Measurements from ENCODE around the gene ACSS3.

ACSS3 gene

GRCh38 chr12:81125691-81126090 lies 47.8 kb downstream of the ACSS3 start:
- Mint-ChIP-seq H3K4me1 (ENCODE audit: low read depth) (no peaks in the 10 kb centered on the region), H3K36me3 (ENCODE audit: low read depth) (no peaks in the 10 kb centered on the region), H3K27ac (no peak overlapping the region), H3K9me3 (peaks cover 13% of the 10 kb centered on the region), H3K4me3 (no peak overlapping the region), H3K27me3 (ENCODE audit: low read depth) (no peaks in the 10 kb centered on the region)
- DNase-seq (ENCODE audit: low spot score): no peak

- DNase-seq (ENCODE audit: low spot score): no peak
- no peaks in the 10 kb centered on the region for H3K27me3 Mint-ChIP-seq (ENCODE audit: low read depth)
- no peaks in the 10 kb centered on the region for H3K36me3 Mint-ChIP-seq (ENCODE audit: low read depth)
Measured at GRCh38 chr12:81128930-81129554, 51.2 kb downstream of the ACSS3 start.

GRCh38 chr12:81136519-81136918 lies 58.6 kb downstream of the ACSS3 start:
- H3K27ac Mint-ChIP-seq: no peak overlapping the region
- no peak for DNase-seq (ENCODE audit: low spot score)

More at GRCh38 chr12:81128930-81129554, 51.2 kb downstream of the ACSS3 start:
- Mint-ChIP-seq H3K4me3 (no peak overlapping the region), H3K27ac (no peak overlapping the region), H3K9me3 (peaks cover 5% of the 10 kb centered on the region), H3K4me1 (ENCODE audit: low read depth) (no peaks in the 10 kb centered on the region)

GRCh38 chr12:81137801-81138200 lies 59.9 kb downstream of the ACSS3 start:
- Mint-ChIP-seq H3K9me3 (no peaks in the 10 kb centered on the region), H3K36me3 (ENCODE audit: low read depth) (no peaks in the 10 kb centered on the region), H3K4me1 (ENCODE audit: low read depth) (no peaks in the 10 kb centered on the region), H3K4me3 (no peak overlapping the region), H3K27me3 (ENCODE audit: low read depth) (no peaks in the 10 kb centered on the region), H3K27ac (no peak overlapping the region)
- DNase-seq (ENCODE audit: low spot score): no peak

More at GRCh38 chr12:81136519-81136918, 58.6 kb downstream of the ACSS3 start:
- no peaks in the 10 kb centered on the region for H3K36me3 Mint-ChIP-seq (ENCODE audit: low read depth)
- no peaks in the 10 kb centered on the region for H3K27me3 Mint-ChIP-seq (ENCODE audit: low read depth)
- H3K4me3 Mint-ChIP-seq: no peak overlapping the region
- no peaks in the 10 kb centered on the region for H3K4me1 Mint-ChIP-seq (ENCODE audit: low read depth)
- H3K9me3 Mint-ChIP-seq: no peaks in the 10 kb centered on the region

DNA sequence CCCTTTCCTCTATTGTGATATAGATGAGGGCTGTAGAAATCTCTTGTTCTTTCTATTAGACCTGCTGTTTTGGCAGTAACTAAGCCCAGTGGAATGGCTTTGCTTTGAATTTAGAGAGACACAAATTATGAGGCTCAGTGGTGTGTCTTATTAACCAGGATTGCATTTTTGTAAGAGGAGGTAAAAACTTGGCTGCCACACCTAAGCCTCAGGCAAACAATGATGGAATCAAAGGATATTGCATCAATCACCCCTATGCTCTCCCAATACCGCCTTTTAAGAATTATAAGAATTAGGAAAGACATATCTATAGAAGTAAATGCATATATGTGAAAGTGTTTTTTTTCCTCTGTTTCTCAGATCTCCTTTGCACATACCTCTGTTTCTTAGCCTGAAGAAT lies 63.3 kb downstream of the ACSS3 start:
- no peak overlapping the region for H3K4me3 Mint-ChIP-seq
- no peak overlapping the region for H3K27ac Mint-ChIP-seq
- H3K36me3 Mint-ChIP-seq (ENCODE audit: low read depth): no peaks in the 10 kb centered on the region
- DNase-seq (ENCODE audit: low spot score): no peak
- no peaks in the 10 kb centered on the region for H3K4me1 Mint-ChIP-seq (ENCODE audit: low read depth)
- H3K9me3 Mint-ChIP-seq: no peaks in the 10 kb centered on the region
- H3K27me3 Mint-ChIP-seq (ENCODE audit: low read depth): no peaks in the 10 kb centered on the region

GRCh38 chr12:81143057-81143456 lies 65.2 kb downstream of the ACSS3 start:
- no peaks in the 10 kb centered on the region for H3K27me3 Mint-ChIP-seq (ENCODE audit: low read depth)
- H3K4me1 Mint-ChIP-seq (ENCODE audit: low read depth): no peaks in the 10 kb centered on the region
- no peak overlapping the region for H3K27ac Mint-ChIP-seq
- H3K36me3 Mint-ChIP-seq (ENCODE audit: low read depth): no peaks in the 10 kb centered on the region
- no peak overlapping the region for H3K4me3 Mint-ChIP-seq
- no peak for DNase-seq (ENCODE audit: low spot score)
- H3K9me3 Mint-ChIP-seq: no peaks in the 10 kb centered on the region

DNA sequence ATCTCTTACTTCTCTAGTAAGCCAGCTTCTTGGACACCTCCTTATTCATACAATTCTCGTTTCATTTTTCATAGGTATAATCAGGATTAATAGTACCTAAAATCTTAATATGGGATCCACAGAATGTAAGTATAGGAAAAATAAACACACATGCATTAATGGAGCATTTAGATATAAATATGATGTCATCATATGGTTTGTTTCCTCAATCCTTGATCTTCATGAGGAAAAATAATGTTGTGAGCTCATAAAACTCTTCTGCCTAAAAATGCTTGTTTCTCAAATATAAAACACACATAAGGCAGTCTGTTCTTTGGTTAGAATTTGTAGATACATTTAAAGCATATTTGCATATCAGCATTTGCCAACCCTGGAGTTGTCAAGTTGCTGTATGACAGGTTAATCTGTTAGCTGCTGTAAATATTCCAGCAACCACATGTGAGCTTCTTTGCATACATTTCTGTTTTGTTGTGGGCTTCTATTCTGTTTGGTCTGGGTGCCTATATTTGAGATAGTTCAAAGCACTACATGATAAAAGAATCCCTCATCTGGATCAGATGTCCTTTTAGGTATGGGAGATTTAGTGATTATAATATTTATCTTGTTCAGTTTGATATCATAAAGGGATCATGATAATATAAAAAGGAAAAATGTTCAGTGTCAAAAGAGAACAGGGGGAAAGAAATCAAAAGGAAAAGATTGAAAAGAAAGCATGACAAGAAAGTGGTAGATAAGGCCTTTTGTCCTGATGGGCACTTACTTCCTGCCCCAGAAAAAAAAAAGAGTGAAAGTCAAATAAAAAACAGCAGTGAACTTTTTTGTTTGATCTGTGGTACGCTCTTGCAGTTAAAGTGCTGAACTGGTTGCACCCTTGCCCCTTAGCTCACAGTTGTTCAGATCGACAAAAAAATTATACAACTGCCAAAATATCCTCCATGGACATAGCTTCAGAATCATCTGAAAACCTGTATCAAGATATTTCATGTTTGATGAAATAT lies 68.6 kb downstream of the ACSS3 start:
- no peaks in the 10 kb centered on the region for H3K9me3 Mint-ChIP-seq
- no peaks in the 10 kb centered on the region for H3K27me3 Mint-ChIP-seq (ENCODE audit: low read depth)
- no peak overlapping the region for H3K27ac Mint-ChIP-seq
- H3K4me1 Mint-ChIP-seq (ENCODE audit: low read depth): no peaks in the 10 kb centered on the region
- no peak for DNase-seq (ENCODE audit: low spot score)
- H3K36me3 Mint-ChIP-seq (ENCODE audit: low read depth): no peaks in the 10 kb centered on the region
- H3K4me3 Mint-ChIP-seq: no peak overlapping the region

DNA sequence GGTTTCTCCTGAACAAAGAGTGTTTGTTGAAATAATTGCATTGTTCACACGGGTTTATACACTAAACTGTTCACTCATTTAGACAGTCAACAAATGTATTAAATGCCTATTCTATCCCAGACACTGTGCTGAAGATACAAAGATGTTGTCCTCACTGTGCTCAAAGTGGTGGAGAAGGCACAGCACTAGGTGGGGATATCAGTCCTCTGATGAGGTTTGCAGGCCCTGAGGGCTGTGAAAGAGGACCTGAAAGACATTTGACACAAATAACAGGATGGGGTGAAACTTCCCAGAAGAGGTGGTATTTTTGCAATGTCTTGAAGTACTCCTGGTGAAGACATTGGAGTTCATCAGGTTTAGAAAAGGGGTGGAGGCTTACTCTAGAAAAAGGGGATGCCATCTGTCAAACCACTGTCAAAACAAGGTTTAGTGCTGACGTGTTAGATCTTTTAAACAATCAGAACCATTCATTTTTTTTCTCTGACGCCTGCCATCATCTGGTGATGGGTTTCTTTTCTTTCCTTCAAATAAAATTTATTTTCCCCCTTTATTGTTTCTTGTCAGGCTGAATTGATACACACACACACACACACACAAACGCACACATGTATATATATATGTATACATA lies 69.5 kb downstream of the ACSS3 start:
- Mint-ChIP-seq H3K4me1 (ENCODE audit: low read depth) (no peaks in the 10 kb centered on the region), H3K27ac (no peak overlapping the region), H3K4me3 (no peak overlapping the region), H3K36me3 (ENCODE audit: low read depth) (no peaks in the 10 kb centered on the region), H3K27me3 (ENCODE audit: low read depth) (no peaks in the 10 kb centered on the region), H3K9me3 (no peaks in the 10 kb centered on the region)
- no peak for DNase-seq (ENCODE audit: low spot score)

- H3K36me3 Mint-ChIP-seq (ENCODE audit: low read depth): no peaks in the 10 kb centered on the region
- H3K9me3 Mint-ChIP-seq: no peaks in the 10 kb centered on the region
- no peaks in the 10 kb centered on the region for H3K4me1 Mint-ChIP-seq (ENCODE audit: low read depth)
- DNase-seq (ENCODE audit: low spot score): no peak
- no peak overlapping the region for H3K4me3 Mint-ChIP-seq
- no peaks in the 10 kb centered on the region for H3K27me3 Mint-ChIP-seq (ENCODE audit: low read depth)
- H3K27ac Mint-ChIP-seq: no peak overlapping the region
Measured at GRCh38 chr12:81150382-81150781, 72.5 kb downstream of the ACSS3 start.

DNA sequence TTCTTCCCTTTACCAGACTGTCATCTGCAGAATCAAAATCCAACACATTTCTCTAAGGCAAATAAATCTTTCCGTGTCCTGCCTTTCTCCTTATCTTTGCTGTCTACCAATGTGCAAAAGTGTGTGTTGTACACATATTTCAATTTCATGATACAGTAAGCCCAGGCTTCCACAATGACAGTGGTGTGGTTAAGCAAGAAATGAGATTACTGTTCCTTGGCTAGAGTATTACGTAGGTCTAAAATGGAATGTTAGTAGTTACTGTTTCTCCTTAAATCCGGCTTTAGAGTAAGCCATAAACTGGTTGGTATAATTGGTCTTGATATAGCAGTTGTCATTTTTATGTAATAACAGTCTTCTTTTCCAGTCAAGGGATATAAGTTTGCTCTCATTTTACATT lies 82.0 kb downstream of the ACSS3 start:
- Mint-ChIP-seq H3K36me3 (ENCODE audit: low read depth) (no peaks in the 10 kb centered on the region), H3K4me1 (ENCODE audit: low read depth) (no peaks in the 10 kb centered on the region), H3K4me3 (no peak overlapping the region), H3K9me3 (no peaks in the 10 kb centered on the region), H3K27ac (no peak overlapping the region), H3K27me3 (ENCODE audit: low read depth) (no peaks in the 10 kb centered on the region)
- no peak for DNase-seq (ENCODE audit: low spot score)

DNA sequence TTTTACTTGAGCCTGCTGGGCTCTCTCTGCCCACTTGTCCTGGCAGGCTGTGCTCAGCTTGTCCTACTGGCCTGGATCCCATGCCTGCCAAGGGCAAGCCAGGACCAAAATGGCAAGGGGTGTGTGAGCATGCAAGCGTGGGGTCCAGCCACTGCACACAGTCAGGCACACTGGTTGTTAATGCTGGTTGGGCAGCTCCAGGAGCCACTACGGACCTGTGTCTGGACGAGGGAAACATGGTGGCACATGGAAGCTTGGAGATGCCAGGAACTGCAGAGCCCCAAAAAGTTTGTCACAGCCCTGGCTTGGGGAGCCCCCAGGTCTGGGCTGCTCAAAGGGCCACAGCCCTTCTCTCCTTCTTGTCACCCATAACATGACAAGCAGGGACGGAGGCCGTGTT lies 83.8 kb downstream of the ACSS3 start:
- H3K4me1 Mint-ChIP-seq (ENCODE audit: low read depth): no peaks in the 10 kb centered on the region
- no peak for DNase-seq (ENCODE audit: low spot score)
- no peaks in the 10 kb centered on the region for H3K36me3 Mint-ChIP-seq (ENCODE audit: low read depth)
- H3K4me3 Mint-ChIP-seq: no peak overlapping the region
- no peak overlapping the region for H3K27ac Mint-ChIP-seq
- peaks cover 4% of the 10 kb centered on the region for H3K9me3 Mint-ChIP-seq
- H3K27me3 Mint-ChIP-seq (ENCODE audit: low read depth): no peaks in the 10 kb centered on the region

- H3K9me3 Mint-ChIP-seq: peaks cover 4% of the 10 kb centered on the region
- no peaks in the 10 kb centered on the region for H3K4me1 Mint-ChIP-seq (ENCODE audit: low read depth)
- H3K4me3 Mint-ChIP-seq: no peak overlapping the region
- no peaks in the 10 kb centered on the region for H3K27me3 Mint-ChIP-seq (ENCODE audit: low read depth)
- H3K36me3 Mint-ChIP-seq (ENCODE audit: low read depth): no peaks in the 10 kb centered on the region
- H3K27ac Mint-ChIP-seq: no peak overlapping the region
- DNase-seq (ENCODE audit: low spot score): no peak
Measured at GRCh38 chr12:81162391-81163136, 84.7 kb downstream of the ACSS3 start.

DNA sequence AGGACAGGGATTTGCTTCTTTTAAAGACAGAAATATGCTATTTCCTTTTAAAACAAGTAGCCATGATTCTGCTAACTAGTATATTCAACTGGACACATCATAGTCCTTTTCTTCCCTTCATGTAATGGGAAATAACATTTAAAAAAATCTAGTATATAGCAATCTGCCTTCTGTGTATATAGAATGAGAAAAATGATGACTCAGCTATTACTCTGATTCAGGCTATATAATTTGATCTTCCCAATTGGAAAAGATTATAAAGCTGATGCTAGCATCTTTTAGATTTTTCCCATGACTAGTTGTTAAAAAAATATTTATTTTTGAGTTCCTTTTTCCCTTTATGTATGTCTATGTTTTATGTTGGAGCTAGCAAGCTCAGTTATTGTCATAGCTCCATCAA lies 86.9 kb downstream of the ACSS3 start:
- no peaks in the 10 kb centered on the region for H3K4me1 Mint-ChIP-seq (ENCODE audit: low read depth)
- H3K4me3 Mint-ChIP-seq: no peak overlapping the region
- H3K9me3 Mint-ChIP-seq: peaks cover 4% of the 10 kb centered on the region
- DNase-seq (ENCODE audit: low spot score): no peak
- no peak overlapping the region for H3K27ac Mint-ChIP-seq
- no peaks in the 10 kb centered on the region for H3K27me3 Mint-ChIP-seq (ENCODE audit: low read depth)
- no peaks in the 10 kb centered on the region for H3K36me3 Mint-ChIP-seq (ENCODE audit: low read depth)

Measured in T-helper 2 cell treated with Interferon-gamma antibody and Interleukin-4, amounts not matched to agents 5 μg/mL and 100 μg/mL, for 36 hours (primary cell).